Naive thymus-derived CD4-positive, alpha-beta T cell (primary cell): ENCODE data around the gene CCT8. TPM values are rescaled to one million over a fixed set of nuclear protein-coding genes. Genes with fewer than 3 reads are reported as not detected.

Experiments used
- ATAC-seq: fragments of 150-1000 bp; cut with Tn5 transposase; 2 replicates; pipeline ENCODE4 v1.10.0; 2021; ENCODE audit warnings: mild to moderate bottlenecking, moderate library complexity
- CTCF ChIA-PET: fragments of 350-600 bp; sonication (Branson Sonifier 250); formaldehyde crosslinking; loops from one replicate; lab custom pipeline; 2021; ENCODE audit warnings: antibody characterized with exemption; lab: Charles Lee
- POLR2A ChIA-PET: fragments of 350-600 bp; sonication (Branson Sonifier 250); formaldehyde crosslinking; loops from one replicate; lab custom pipeline; 2021; ENCODE audit warnings: antibody characterized with exemption, inconsistent platforms; lab: Charles Lee
- DNase-seq, 9 donors: peaks; one replicate each; pipeline versions ENCODE4 v3.0.0 to v3.0.0-alpha.2; 2020 to 2022; ENCODE audit warnings: mixed read lengths in 1 of 9
- H3K27ac ChIP-seq: one replicate; pipeline ENCODE4 v1.7.0; 2013; ENCODE audit warnings: mild to moderate bottlenecking, low read depth, low read length, moderate library complexity
- H3K27me3 ChIP-seq, 2 donors: one replicate each; pipeline ENCODE4 v1.7.0; 2013; ENCODE audit warnings: low read length in 2 of 2, mild to moderate bottlenecking in 2 of 2, moderate library complexity in 2 of 2; ENCODE audit not compliant: control insufficient read depth in 2 of 2, insufficient read depth in 2 of 2
- H3K36me3 ChIP-seq, 3 experiments: 1 replicate in 2 of 3; 2 replicates in 1 of 3; pipeline ENCODE4 v1.7.0; 2013; ENCODE audit warnings: low read length in 3 of 3, mild to moderate bottlenecking in 3 of 3, moderate library complexity in 1 of 3; ENCODE audit not compliant: insufficient read depth in 3 of 3, control insufficient read depth in 2 of 3
- H3K4me1 ChIP-seq, 2 donors: one replicate each; pipeline ENCODE4 v1.7.0; 2013; ENCODE audit warnings: low read length in 2 of 2, mild to moderate bottlenecking in 2 of 2, moderate library complexity in 1 of 2; ENCODE audit not compliant: control insufficient read depth in 2 of 2, insufficient read depth in 2 of 2
- H3K4me3 ChIP-seq: 2 replicates; pipeline ENCODE4 v1.7.0; 2013; ENCODE audit warnings: mild to moderate bottlenecking, low read length
- H3K9me3 ChIP-seq, 3 experiments: 1 replicate in 2 of 3; 2 replicates in 1 of 3; pipeline ENCODE4 v1.7.0; 2013; ENCODE audit warnings: low read length in 3 of 3; ENCODE audit not compliant: control insufficient read depth in 2 of 3
- H3K27ac Mint-ChIP-seq, 9 donors: one replicate each; pipeline ENCODE4 v1.8.0; 2020 to 2022; ENCODE audit warnings: mixed read lengths in 9 of 9, mild to moderate bottlenecking in 8 of 9, moderate library complexity in 5 of 9, inconsistent platforms in 2 of 9
- H3K27me3 Mint-ChIP-seq, 5 donors: one replicate each; pipeline ENCODE4 v1.8.0; 2021 to 2022; ENCODE audit warnings: mixed read lengths in 5 of 5, mild to moderate bottlenecking in 1 of 5
- H3K36me3 Mint-ChIP-seq, 5 donors: one replicate each; pipeline ENCODE4 v1.8.0; 2020 to 2022; ENCODE audit warnings: mixed read lengths in 5 of 5, mild to moderate bottlenecking in 3 of 5, inconsistent platforms in 1 of 5
- H3K4me1 Mint-ChIP-seq, 7 donors: one replicate each; pipeline ENCODE4 v1.8.0; 2020 to 2022; ENCODE audit warnings: mixed read lengths in 7 of 7, mild to moderate bottlenecking in 3 of 7, inconsistent platforms in 1 of 7
- H3K4me3 Mint-ChIP-seq, 10 donors: one replicate each; pipeline ENCODE4 v1.8.0; 2020 to 2022; ENCODE audit warnings: mild to moderate bottlenecking in 10 of 10, mixed read lengths in 10 of 10, moderate library complexity in 6 of 10, inconsistent platforms in 2 of 10
- H3K9me3 Mint-ChIP-seq, 11 donors: one replicate each; pipeline ENCODE4 v1.8.0; 2020 to 2022; ENCODE audit warnings: mixed read lengths in 11 of 11, mild to moderate bottlenecking in 4 of 11, inconsistent platforms in 1 of 11, moderate library complexity in 1 of 11
- intact Hi-C, 2 donors: fragments of 100-400 bp; cut with micrococcal nuclease; formaldehyde crosslinking; loops; one replicate each; pipeline ENCODE4 v1.15.1; 2023
- polyA plus RNA-seq, 2 donors: library from polyadenylated mRNA; unstranded; fragments of 300-500 nt; fragmentation: Illumina TruSeq; gene quantifications; one replicate each; pipeline ENCODE4 v1.2.3, GENCODE V29; 2021
- total RNA-seq, 6 experiments: library from RNA in 5 of 6; stranded (reverse) in 5 of 6; gene quantifications; 1 replicate in 5 of 6; 2 replicates in 1 of 6; pipeline ENCODE4 v1.2.3 and lab custom pipeline; 2021 to 2026

Gene CCT8
- total and polyA plus RNA-seq, 7 experiments from 2014 or later, result 87.6 to 223 (median 126) TPM

GRCh38 chr21:29030909-29031308 lies 42.5 kb downstream of the CCT8 start:
- peak overlapping the region in 2 of 9 donors; percentile 35 to 81 for H3K27ac Mint-ChIP-seq
- intact Hi-C loops, result no loop called here
- H3K9me3 Mint-ChIP-seq, result peaks cover 0 to 3% (median 0%) of the 10 kb centered on the region in 11 donors
- Histone ChIP-seq H3K27ac (no peak overlapping the region), H3K27me3 (no peaks in the 10 kb centered on the region), H3K9me3 (no peaks in the 10 kb centered on the region), H3K4me1 (peaks cover 2 to 12% of the 10 kb centered on the region in 2 donors), H3K4me3 (no peak overlapping the region), H3K36me3 (peaks cover 9 to 63% (median 19%) of the 10 kb centered on the region in 3 experiments)
- DNase-seq, result no peak
- no peaks in the 10 kb centered on the region for H3K27me3 Mint-ChIP-seq
- H3K36me3 Mint-ChIP-seq, result peaks cover 11 to 43% (median 33%) of the 10 kb centered on the region in 5 donors
- CTCF ChIA-PET, result no interaction called here
- ATAC-seq, result no peak
- POLR2A ChIA-PET, result interaction anchor here (1.1 to 16.5 kb wide), 2 partner anchors 23 to 28 kb away, joined by 3 to 408 read pairs; no protein-coding TSS in a partner anchor
- H3K4me1 Mint-ChIP-seq, result peaks cover 16 to 48% (median 32%) of the 10 kb centered on the region in 7 donors
- no peak overlapping the region for H3K4me3 Mint-ChIP-seq

- Mint-ChIP-seq H3K4me3 (no peak overlapping the region), H3K9me3 (peaks cover 0 to 1% (median 0%) of the 10 kb centered on the region in 11 donors), H3K27me3 (no peaks in the 10 kb centered on the region), H3K36me3 (peaks cover 11 to 36% (median 27%) of the 10 kb centered on the region in 5 donors), H3K4me1 (peaks cover 23 to 61% (median 45%) of the 10 kb centered on the region in 7 donors), H3K27ac (peak overlapping the region in 1 of 9 donors; percentile 33)
- Histone ChIP-seq H3K9me3 (no peaks in the 10 kb centered on the region), H3K36me3 (peaks cover 9 to 56% (median 18%) of the 10 kb centered on the region in 3 experiments), H3K27ac (no peak overlapping the region), H3K4me3 (no peak overlapping the region), H3K27me3 (no peaks in the 10 kb centered on the region), H3K4me1 (peaks cover 8 to 20% of the 10 kb centered on the region in 2 donors)
- ATAC-seq (no peak), DNase-seq (no peak)
- intact Hi-C loops, result no loop called here
- ChIA-PET POLR2A (interaction anchor here (0.8 to 16.5 kb wide), 3 partner anchors 8 to 37 kb away, joined by 4 to 408 read pairs (median 20); partner anchors contain the start of gene LTN1), CTCF (no interaction called here)
Measured at GRCh38 chr21:29029524-29029923, 43.9 kb downstream of the CCT8 start.

GRCh38 chr21:29025328-29025713 lies 48.1 kb downstream of the CCT8 start:
- no peaks in the 10 kb centered on the region for H3K9me3 ChIP-seq
- CTCF ChIA-PET, result no interaction called here
- H3K27me3 ChIP-seq, result no peaks in the 10 kb centered on the region
- Mint-ChIP-seq H3K27me3 (no peaks in the 10 kb centered on the region), H3K27ac (peak overlapping the region; percentile 97 to 100 (median 99)), H3K36me3 (peaks cover 0 to 16% (median 8%) of the 10 kb centered on the region in 5 donors), H3K9me3 (peaks cover 0 to 3% (median 0%) of the 10 kb centered on the region in 11 donors), H3K4me1 (peaks cover 27 to 74% (median 58%) of the 10 kb centered on the region in 7 donors), H3K4me3 (peak overlapping the region; percentile 88 to 99 (median 96))
- H3K36me3 ChIP-seq, result peaks cover 0 to 16% (median under 1%) of the 10 kb centered on the region in 3 experiments
- H3K27ac ChIP-seq, result peak overlapping the region; percentile 93
- peaks cover 31 to 38% of the 10 kb centered on the region in 2 donors for H3K4me1 ChIP-seq
- intact Hi-C loops, result loop anchor here in 1 of 2 donors (1.0 to 2.0 kb wide), 2 partner anchors 8 to 171 kb away; no protein-coding TSS in a partner anchor
- POLR2A ChIA-PET, result interaction anchor here (1.0 to 16.5 kb wide), 11 partner anchors 10 to 57 kb away, joined by 3 to 408 read pairs (median 6); partner anchors contain the start of genes CCT8 and LTN1
- peak overlapping the region; percentile 88 for H3K4me3 ChIP-seq
- ATAC-seq (no peak), DNase-seq (peak in 1 of 9 donors; percentile 24)

- ChIA-PET CTCF (interaction anchor here (1.2 kb wide), 1 partner anchor 52 kb away, joined by 5 read pairs; no protein-coding TSS in a partner anchor), POLR2A (interaction anchor here (1.0 to 16.5 kb wide), 13 partner anchors 11 to 274 kb away, joined by 3 to 408 read pairs (median 5); partner anchors contain the start of genes BACH1, CCT8 and LTN1)
- Mint-ChIP-seq H3K4me3 (peak within 1 kb of the TSS; percentile 88 to 99 (median 96)), H3K27me3 (no peaks in the 10 kb centered on the region), H3K4me1 (peaks cover 21 to 79% (median 53%) of the 10 kb centered on the region in 7 donors), H3K9me3 (peaks cover 0 to 3% (median 0%) of the 10 kb centered on the region in 11 donors), H3K36me3 (peaks cover 0 to 12% (median 5%) of the 10 kb centered on the region in 5 donors), H3K27ac (peak within 1 kb of the TSS; percentile 97 to 100 (median 99))
- peak; percentile 94 for ATAC-seq
- H3K27ac ChIP-seq, result peak within 1 kb of the TSS; percentile 93
- peaks cover 0 to 11% (median 0%) of the 10 kb centered on the region in 3 experiments for H3K36me3 ChIP-seq
- H3K27me3 ChIP-seq, result no peaks in the 10 kb centered on the region
- H3K4me1 ChIP-seq, result peaks cover 35 to 41% of the 10 kb centered on the region in 2 donors
- intact Hi-C loops, result loop anchor here (1.0 to 5.0 kb wide), 10 partner anchors 9 to 413 kb away; partner anchors contain the start of genes CCT8 (in 2 of the 2) and LTN1 (in 1 of the 2)
- H3K4me3 ChIP-seq, result peak within 1 kb of the TSS; percentile 88
- DNase-seq, result peak; percentile 86 to 97 (median 96)
- no peaks in the 10 kb centered on the region for H3K9me3 ChIP-seq
Measured at GRCh38 chr21:29024474-29025327, 48.7 kb downstream of the CCT8 start, which contains the start of gene USP16. Gene USP16, plus strand, starts transcription at chr21:29024668. Its CDS starts 3,246 bp downstream, at chr21:29027914.

- Mint-ChIP-seq H3K9me3 (peaks cover 0 to 3% (median 0%) of the 10 kb centered on the region in 11 donors), H3K27ac (peak overlapping the region; percentile 45 to 98 (median 84)), H3K4me1 (peaks cover 30 to 79% (median 56%) of the 10 kb centered on the region in 7 donors), H3K27me3 (no peaks in the 10 kb centered on the region), H3K4me3 (peak overlapping the region in 9 of 10 donors; percentile 23 to 64 (median 47)), H3K36me3 (peaks cover 0 to 7% (median 0%) of the 10 kb centered on the region in 5 donors)
- no peak overlapping the region for H3K4me3 ChIP-seq
- intact Hi-C loops, result loop anchor here in 1 of 2 donors (5.0 kb wide), 1 partner anchor 415 kb away; no protein-coding TSS in a partner anchor
- H3K27me3 ChIP-seq, result no peaks in the 10 kb centered on the region
- ChIA-PET POLR2A (interaction anchor here (0.6 to 16.5 kb wide), 5 partner anchors 19 to 189 kb away, joined by 3 to 408 read pairs (median 3); partner anchors contain the start of gene LTN1), CTCF (no interaction called here)
- peaks cover 48 to 51% of the 10 kb centered on the region in 2 donors for H3K4me1 ChIP-seq
- H3K9me3 ChIP-seq, result no peaks in the 10 kb centered on the region
- DNase-seq, result peak in 2 of 9 donors; percentile 16 to 18
- peaks cover 0 to 4% (median 0%) of the 10 kb centered on the region in 3 experiments for H3K36me3 ChIP-seq
- H3K27ac ChIP-seq, result peak overlapping the region; percentile 93
- no peak for ATAC-seq
Measured at GRCh38 chr21:29022166-29022565, 51.3 kb downstream of the CCT8 start.
